T-helper 1 cell (primary cell): Measurements from ENCODE around the gene ZP3.
A peak's percentile ranks its signal among the peaks of the same experiment; 100 is the strongest.
"Not testable (repeated sequence)": the region's sequence is repeated elsewhere in the genome, so short reads cannot be mapped to it uniquely, and the experiment has no call there.

Source experiments
- DNase-seq, 5 donors: peaks; one replicate each; pipeline ENCODE4 v3.0.0-alpha.2; 2012 to 2020
- total RNA-seq, 4 donors: gene quantifications; one replicate each; lab custom pipeline; 2026; lab: John Stamatoyannopoulos, UW

Gene ZP3
- total RNA-seq, result 0 to 1.5 (median 0.39) reads per million in 4 donors

GRCh38 chr7:76424413-76425111 lies at the start of gene ZP3:
Gene ZP3 (plus strand): TSS chr7:76424950. CDS start chr7:76424965, 15 bp downstream.
- DNase-seq, result peak in 1 of 5 donors; percentile 48

GRCh38 chr7:76375251-76375650 lies 49.5 kb upstream of the ZP3 start:
- no peak for DNase-seq

DNA sequence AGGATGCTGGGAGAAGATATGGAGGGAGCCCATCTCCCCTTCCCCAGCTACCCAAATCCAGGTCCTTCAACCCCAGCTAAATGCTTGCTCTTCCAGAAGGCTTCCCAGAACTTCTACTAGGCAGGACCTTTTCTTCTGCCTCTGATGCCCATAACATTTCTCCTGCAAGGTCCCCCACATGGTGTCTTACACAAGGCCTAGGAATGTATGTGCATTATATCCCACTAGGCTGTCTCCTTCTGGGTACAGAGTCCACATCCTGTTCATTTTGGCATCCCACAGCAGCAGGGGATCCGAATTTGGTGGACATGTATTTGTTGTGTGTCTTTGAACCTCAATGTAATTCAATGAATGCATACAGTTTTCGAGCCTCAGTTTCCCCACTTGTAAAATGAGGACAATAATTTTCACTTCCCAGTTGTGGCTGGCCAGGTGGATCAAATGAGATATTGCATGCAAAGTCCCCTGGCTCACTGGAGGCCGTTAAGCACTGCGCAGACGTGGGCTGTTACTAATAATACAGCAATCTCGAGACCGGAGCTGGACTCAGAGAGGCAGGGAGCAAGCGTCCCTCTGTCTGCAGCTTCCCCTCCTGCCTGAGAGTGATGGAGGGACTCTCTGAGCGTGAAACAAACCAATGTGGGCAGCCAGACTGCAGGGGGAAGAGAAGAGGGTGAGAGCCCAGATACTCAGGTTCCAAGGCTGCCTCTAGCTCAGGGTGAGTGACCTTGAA lies 47.4 kb upstream of the ZP3 start:
- no peak for DNase-seq

- DNase-seq, result no peak
Measured at GRCh38 chr7:76380623-76380966, 44.2 kb upstream of the ZP3 start.

GRCh38 chr7:76381814-76382213 lies 42.9 kb upstream of the ZP3 start:
- DNase-seq, result no peak

DNA sequence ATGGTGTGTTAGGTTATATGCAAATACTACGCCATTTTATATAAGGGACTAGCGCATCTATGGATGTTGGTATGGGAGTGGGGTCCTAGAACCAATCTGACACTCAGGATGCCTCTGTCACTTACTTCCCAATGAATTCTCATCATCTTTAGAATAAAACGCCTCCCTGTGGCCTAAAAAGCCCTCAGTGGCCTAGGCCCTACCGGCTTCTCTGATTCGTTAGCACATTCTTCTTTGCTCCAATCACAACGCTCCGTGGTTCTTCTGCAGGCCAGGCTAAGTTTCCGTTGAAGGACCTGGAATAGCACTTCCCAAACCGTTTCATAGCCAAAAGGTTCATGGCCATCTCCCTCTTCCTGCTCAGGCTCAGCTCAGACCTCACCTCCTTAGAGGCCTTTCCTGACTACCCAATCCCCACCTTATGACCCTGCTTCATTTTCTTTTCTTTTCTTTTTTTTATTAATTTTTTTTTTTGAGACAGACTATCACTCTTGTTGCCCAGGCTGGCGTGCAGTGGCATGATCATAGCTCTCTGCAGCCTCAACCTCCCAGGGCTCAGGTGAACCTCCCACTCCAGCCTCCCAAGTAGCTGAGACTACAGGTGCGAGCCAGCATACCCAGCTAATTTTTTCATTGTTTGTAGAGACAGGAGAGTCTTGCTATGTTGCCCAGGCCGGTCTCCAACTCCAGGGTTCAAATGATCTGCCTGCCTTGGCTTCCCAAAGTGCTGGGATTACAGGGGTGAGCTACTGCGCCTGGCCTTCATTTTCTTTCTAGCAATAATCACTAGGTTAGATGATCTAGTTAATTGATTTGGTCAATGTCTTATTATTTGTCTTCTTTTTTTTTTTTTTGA lies 41.4 kb upstream of the ZP3 start:
- DNase-seq, result no peak

GRCh38 chr7:76386691-76387260 lies 38.0 kb upstream of the ZP3 start:
- no peak for DNase-seq

DNA sequence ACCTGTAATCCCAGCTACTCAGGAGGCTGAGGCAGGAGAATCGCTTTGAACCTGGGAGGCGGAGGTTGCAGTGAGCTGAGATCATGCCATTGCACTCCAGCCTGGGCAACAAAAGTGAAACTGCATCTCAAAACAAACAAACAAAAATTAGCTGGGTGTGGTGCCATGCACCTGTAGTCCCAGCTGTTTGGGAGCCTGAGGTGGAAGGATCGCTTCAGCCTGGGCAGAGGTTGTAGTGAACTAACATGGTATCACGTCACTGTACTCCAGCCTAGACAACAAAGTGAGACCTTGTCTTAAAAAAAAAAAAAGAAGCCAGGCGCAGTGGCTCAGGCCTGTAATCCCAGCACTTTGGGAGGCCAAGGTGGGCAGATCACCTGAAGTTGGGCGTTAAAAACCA lies 37.0 kb upstream of the ZP3 start:
- DNase-seq, result not testable (repeated sequence)

- no peak for DNase-seq
Measured at GRCh38 chr7:76390092-76390491, 34.7 kb upstream of the ZP3 start.

GRCh38 chr7:76392531-76393115 lies 32.1 kb upstream of the ZP3 start:
- no peak for DNase-seq

DNA sequence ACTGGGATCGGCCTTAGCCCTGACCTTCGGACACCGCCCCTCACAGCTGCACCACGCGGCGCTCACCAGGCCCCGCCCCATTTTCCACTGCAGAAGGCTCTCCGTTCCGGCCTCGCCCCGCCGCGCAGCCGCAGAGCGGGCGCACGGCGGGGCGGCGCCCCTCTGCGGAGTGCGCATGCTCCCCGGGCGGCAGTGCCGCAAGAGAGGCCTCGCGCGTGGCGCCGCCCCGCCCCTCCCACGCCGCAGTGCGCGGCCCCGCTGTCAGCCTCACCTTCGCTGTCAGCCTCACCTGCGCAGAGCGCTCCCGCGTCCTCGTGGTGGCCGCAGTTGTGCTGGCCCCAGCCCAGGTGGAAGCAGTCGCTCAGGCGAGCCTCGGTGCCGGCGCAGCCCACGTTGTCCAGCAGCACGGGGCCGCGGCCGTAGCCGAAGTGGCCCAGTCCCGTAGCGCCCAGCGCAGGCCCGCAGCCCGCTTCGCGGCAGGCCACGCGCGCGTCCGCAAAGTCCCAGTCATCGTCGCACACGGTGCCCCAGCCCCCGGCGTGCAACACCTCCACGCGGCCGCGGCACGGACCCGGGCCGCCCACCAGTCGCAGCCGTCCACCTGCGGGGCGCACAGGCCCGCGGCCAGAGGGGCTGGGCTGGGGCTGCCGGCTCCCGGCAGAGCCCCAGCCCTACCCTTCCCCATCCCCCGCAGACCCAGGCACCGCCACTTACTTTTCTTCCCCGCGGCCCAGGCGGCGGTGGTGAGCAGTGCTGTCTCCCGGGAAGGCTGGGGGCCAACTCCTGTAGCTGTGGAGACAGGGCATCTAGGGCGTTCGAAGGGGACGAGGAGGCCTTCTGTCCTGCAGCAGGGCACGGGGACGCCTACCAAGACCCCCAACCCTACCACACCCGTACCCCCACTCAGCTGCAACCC lies 31.4 kb upstream of the ZP3 start:
- peak; percentile 83 to 94 (median 86) for DNase-seq

- DNase-seq, result no peak
Measured at GRCh38 chr7:76394957-76395356, 29.8 kb upstream of the ZP3 start.

GRCh38 chr7:76395605-76395964 lies 29.2 kb upstream of the ZP3 start:
- DNase-seq, result not testable (repeated sequence)

GRCh38 chr7:76395965-76396726 lies 28.6 kb upstream of the ZP3 start:
- no peak for DNase-seq

- no peak for DNase-seq
Measured at GRCh38 chr7:76396864-76397263, 27.9 kb upstream of the ZP3 start.

DNA sequence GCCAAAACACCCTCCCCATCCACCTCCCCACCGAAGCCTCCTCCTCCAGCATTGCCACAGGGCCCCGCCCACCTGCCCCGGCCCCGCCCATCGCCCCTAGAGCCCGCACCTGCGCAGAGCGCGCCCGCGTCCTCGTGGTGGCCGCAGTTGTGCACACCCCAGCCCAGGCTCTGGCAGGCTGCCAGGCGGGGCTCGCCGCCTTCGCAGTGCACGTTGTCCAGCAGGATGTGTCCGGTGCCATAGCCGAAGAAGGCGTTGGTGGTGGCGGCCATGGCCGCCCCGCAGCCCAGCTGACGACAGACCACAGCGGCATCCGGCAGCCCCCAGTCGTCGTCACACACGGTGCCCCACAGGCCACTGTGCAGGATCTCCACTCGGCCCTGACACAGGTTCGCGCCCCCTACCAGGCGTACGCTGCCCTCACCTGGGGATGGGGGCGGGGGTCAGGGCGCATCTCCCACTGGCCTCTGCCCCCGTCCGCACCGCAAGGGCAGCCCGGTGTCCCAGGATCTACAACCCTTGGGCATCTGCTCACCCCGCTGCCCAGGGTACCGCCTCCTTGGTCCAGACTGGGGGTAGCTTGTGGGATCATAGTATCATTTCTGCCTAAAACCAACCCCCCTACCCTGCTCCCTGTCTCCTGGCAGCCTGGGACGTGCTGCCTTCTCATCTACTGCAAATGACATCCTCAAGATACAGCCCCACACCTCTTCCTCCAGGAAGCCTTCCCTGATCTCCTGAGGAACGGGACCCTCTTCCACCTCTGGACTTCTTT lies 27.2 kb upstream of the ZP3 start:
- DNase-seq, result peak; percentile 65 to 80 (median 75)

GRCh38 chr7:76400248-76400647 lies 24.5 kb upstream of the ZP3 start:
- DNase-seq, result no peak

DNA sequence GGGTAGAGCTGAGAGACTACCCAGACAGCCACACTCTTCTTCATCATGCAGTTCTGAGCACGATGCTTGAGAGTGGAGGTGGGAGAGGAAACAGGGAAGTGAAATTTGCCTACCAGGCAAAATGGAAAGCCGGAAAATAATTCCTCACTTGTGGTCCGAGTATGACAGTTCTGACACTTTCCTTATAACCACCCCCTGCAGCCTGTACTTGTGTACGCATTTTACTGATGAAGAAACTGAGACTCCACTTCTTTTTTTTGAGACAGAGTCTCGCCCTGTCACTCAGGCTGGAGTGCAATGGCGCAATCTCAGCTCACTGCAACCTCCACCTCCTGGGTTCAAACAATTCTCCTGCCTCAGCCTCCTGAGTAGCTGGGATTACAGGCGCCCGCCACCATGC lies 21.7 kb upstream of the ZP3 start:
- DNase-seq, result not testable (repeated sequence)

- no peak for DNase-seq
Measured at GRCh38 chr7:76403780-76404494, 20.8 kb upstream of the ZP3 start.
